HG03196 (cell line): ENCODE data around the gene ORC4.

Source experiments
- ATAC-seq: cut with Tn5 transposase; IDR thresholded peaks from one replicate; pipeline ENCODE4 v1.9.1; 2021; ENCODE audit not compliant: unreplicated experiment

Gene ORC4

GRCh38 chr2:147937744-147938349 is 82.7 kb downstream of the ORC4 start:
- no peak for ATAC-seq

GRCh38 chr2:147934881-147935620 is 85.5 kb downstream of the ORC4 start:
- ATAC-seq = no peak

- ATAC-seq = no peak
Observed at GRCh38 chr2:147933931-147934330, 86.6 kb downstream of the ORC4 start.

GRCh38 chr2:147927053-147927588 is 93.4 kb downstream of the ORC4 start:
- ATAC-seq = no peak

- ATAC-seq = no peak
Observed at GRCh38 chr2:147925886-147926285, 94.7 kb downstream of the ORC4 start.

GRCh38 chr2:147924647-147925046 is 95.9 kb downstream of the ORC4 start:
- no peak for ATAC-seq

GRCh38 chr2:147923846-147924245 is 96.7 kb downstream of the ORC4 start:
- no peak for ATAC-seq

GRCh38 chr2:147917161-147917560 is 103.4 kb downstream of the ORC4 start:
- ATAC-seq = no peak

GRCh38 chr2:147916723-147917122 is 103.8 kb downstream of the ORC4 start:
- ATAC-seq = no peak

- no peak for ATAC-seq
Observed at GRCh38 chr2:147916067-147916466, 104.5 kb downstream of the ORC4 start.

- no peak for ATAC-seq
Observed at GRCh38 chr2:147913701-147914480, 106.6 kb downstream of the ORC4 start.

- ATAC-seq = no peak
Observed at GRCh38 chr2:147910990-147911473, 109.5 kb downstream of the ORC4 start.

- no peak for ATAC-seq
Observed at GRCh38 chr2:147909178-147909577, 111.4 kb downstream of the ORC4 start.

- ATAC-seq = no peak
Observed at GRCh38 chr2:147904051-147904450, 116.5 kb downstream of the ORC4 start.

GRCh38 chr2:147888680-147889079 is 131.9 kb downstream of the ORC4 start:
- ATAC-seq = no peak

GRCh38 chr2:147886136-147886535 is 134.4 kb downstream of the ORC4 start:
- ATAC-seq = no peak

- no peak for ATAC-seq
Observed at GRCh38 chr2:147884830-147885229, 135.7 kb downstream of the ORC4 start.

GRCh38 chr2:147882631-147883030 is 137.9 kb downstream of the ORC4 start:
- no peak for ATAC-seq
